Natural killer cell (primary cell): ENCODE measurements around the gene PLK1. TPM values are rescaled to one million over a fixed set of nuclear protein-coding genes. Genes with fewer than 3 reads are reported as not detected.

Experiments
- total RNA-seq, 4 donors: library from RNA; stranded (reverse); fragments of 120-200 nt in 1 of 4; gene quantifications; one replicate each; pipeline versions ENCODE4 v1.2.3 to v1.2.4, GENCODE V29; 2013 to 2022

The PLK1 gene
- total RNA-seq, 3 donors from 2014 or later (not counting 1 experiment from before 2014, with no cell fraction given), result 0.66 to 2.9 (median 1.7) TPM

Other genes with a start within 250 kb of the PLK1 start
- gene COG7, start 225.7 kb upstream of the PLK1 start, total RNA-seq, result 10 to 100 TPM; 18.4 to 26.6 (median 20.3) TPM
- gene GGA2, start 168.4 kb upstream of the PLK1 start, total RNA-seq, result 100 to 1,000 TPM; 129 to 134 (median 131) TPM
- 10 to 100 TPM; 12.1 to 14.2 (median 12.4) TPM for gene EARS2, start 121.5 kb upstream of the PLK1 start, total RNA-seq
- 10 to 100 TPM; 51.4 to 65.8 (median 63.6) TPM for gene UBFD1, start 121.2 kb upstream of the PLK1 start, total RNA-seq
- gene NDUFAB1, start 82.6 kb upstream of the PLK1 start, total RNA-seq, result 10 to 100 TPM; 27.3 to 30.5 (median 28.3) TPM
- gene PALB2, start 37.6 kb upstream of the PLK1 start, total RNA-seq, result 10 to 100 TPM; 10.7 to 12.8 (median 10.9) TPM
- gene DCTN5, start 37.4 kb upstream of the PLK1 start, total RNA-seq, result 10 to 100 TPM; 60.7 to 72.1 (median 65.8) TPM
- not detected for gene ERN2, start 34.3 kb downstream of the PLK1 start, total RNA-seq
- gene CHP2, start 76.1 kb downstream of the PLK1 start, total RNA-seq, result not detected
- 100 to 1,000 TPM; 182 to 222 (median 183) TPM for gene PRKCB, start 157.1 kb downstream of the PLK1 start, total RNA-seq